ENCODE data around the gene EEF1AKMT1. TPM values are rescaled to one million over a fixed set of nuclear protein-coding genes. Genes with fewer than 3 reads are reported as not detected.
A peak's percentile ranks its signal among the peaks of the same experiment; 100 is the strongest.

Gene EEF1AKMT1
- total RNA-seq, 4 donors from 2014 or later, result 5.9 to 8.5 (median 8.0) TPM

DNA sequence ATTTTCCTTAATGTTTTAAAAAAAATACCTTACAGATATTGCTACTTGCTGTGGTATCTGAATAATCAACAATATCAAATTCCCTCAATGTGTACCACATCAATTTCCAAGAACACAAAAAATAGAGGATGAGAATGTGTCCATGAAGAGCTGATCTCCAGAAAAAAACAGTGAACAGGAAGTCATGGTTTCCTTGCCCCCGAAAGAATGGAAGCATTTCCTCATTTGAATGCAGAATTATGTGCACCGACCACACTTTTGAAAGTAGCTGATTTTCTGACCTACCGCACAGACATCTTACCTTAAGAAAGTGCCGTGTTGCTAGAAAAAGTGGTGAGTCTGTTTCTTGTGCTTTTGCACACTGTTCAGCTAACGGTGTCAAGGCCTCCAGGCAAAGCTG lies 13.4 kb upstream of the EEF1AKMT1 start:
- peaks cover 0 to 5% of the 10 kb centered on the region in 2 donors for H3K4me1 ChIP-seq
- intact Hi-C loops (cut with DNase I; ENCODE audit: low total_unique reads), result no loop called here
- H3K27ac ChIP-seq, result peak overlapping the region in 1 of 4 donors; percentile 36
- H3K27me3 ChIP-seq, result no peaks in the 10 kb centered on the region
- no peaks in the 10 kb centered on the region for H3K9me3 ChIP-seq
- H3K36me3 ChIP-seq, result peaks cover 0 to 44% of the 10 kb centered on the region in 2 donors
- H3K4me3 ChIP-seq, result no peak overlapping the region
- DNase-seq, result no peak
- in situ Hi-C loops (cut with MboI; ENCODE audit: low sequenced_read_pairs in 4 of 4), result no loop called here
- ATAC-seq, result no peak
- no peak for TF ChIP-seq POLR2A (IDR thresholded peaks at IDR 0.05)
- TF ChIP-seq, protein P1, sequence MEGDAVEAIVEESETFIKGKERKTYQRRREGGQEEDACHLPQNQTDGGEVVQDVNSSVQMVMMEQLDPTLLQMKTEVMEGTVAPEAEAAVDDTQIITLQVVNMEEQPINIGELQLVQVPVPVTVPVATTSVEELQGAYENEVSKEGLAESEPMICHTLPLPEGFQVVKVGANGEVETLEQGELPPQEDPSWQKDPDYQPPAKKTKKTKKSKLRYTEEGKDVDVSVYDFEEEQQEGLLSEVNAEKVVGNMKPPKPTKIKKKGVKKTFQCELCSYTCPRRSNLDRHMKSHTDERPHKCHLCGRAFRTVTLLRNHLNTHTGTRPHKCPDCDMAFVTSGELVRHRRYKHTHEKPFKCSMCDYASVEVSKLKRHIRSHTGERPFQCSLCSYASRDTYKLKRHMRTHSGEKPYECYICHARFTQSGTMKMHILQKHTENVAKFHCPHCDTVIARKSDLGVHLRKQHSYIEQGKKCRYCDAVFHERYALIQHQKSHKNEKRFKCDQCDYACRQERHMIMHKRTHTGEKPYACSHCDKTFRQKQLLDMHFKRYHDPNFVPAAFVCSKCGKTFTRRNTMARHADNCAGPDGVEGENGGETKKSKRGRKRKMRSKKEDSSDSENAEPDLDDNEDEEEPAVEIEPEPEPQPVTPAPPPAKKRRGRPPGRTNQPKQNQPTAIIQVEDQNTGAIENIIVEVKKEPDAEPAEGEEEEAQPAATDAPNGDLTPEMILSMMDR (IDR thresholded peaks at IDR 0.05 in 4 of 5, conservative IDR thresholded peaks at IDR 0.05 in 1 of 5), result no peak

DNA sequence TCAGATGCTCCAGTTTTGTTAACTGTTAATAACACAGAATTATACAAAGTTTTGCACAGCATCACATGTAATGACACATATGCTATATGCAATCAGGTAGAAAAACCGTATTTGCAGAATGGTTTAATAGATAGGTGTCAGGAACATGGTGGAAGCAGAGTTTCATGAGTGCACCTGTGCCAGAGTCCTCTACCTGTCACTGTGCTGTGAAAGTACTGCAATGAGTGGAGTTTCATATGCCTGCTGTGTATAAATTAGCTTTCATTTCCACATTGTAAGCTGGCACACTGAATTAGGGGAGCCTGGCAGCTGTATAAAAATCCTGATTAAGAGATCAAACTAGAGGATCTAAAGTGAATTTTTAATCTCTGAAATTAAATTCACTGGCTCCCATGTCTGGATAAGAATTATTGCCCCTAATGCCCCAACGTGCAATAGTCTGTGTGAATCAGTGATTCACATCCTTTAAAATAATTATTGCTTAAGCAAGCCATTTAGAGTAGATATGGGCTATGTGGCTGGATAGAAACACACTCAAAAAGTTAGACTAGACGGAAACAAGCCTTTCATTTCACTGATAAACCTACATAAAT lies 8.5 kb upstream of the EEF1AKMT1 start:
- Histone ChIP-seq H3K27me3 (no peaks in the 10 kb centered on the region), H3K9me3 (no peaks in the 10 kb centered on the region), H3K4me3 (no peak overlapping the region), H3K36me3 (peaks cover 0 to 41% of the 10 kb centered on the region in 2 donors), H3K27ac (no peak overlapping the region), H3K4me1 (no peaks in the 10 kb centered on the region)
- in situ Hi-C loops (cut with MboI; ENCODE audit: low sequenced_read_pairs in 4 of 4), result no loop called here
- no peak for ATAC-seq
- DNase-seq, result no peak
- TF ChIP-seq, protein P1 (IDR thresholded peaks at IDR 0.05 in 4 of 5, conservative IDR thresholded peaks at IDR 0.05 in 1 of 5), result no peak
- no peak for TF ChIP-seq POLR2A (IDR thresholded peaks at IDR 0.05)
- intact Hi-C loops (cut with DNase I; ENCODE audit: low total_unique reads), result no loop called here

DNA sequence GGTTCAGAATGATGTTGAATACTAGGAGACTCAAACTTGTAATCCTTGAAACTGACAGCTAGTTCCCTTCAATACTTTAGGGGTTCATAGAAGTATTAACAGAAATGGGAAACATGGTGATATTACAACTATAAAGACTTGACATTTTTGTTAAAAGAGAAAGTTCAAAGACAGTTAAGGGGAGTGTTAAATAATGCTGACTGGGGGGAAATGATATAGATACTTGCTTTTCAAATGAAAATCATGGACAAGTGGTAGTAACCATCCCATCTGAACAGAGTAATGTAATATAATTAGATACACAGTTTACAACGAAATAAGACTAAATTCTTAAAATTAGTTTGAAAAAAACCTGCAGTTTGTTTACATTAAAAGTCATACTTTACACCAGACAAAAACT lies 6.6 kb upstream of the EEF1AKMT1 start:
- intact Hi-C loops (cut with DNase I; ENCODE audit: low total_unique reads) (no loop called here), in situ Hi-C loops (cut with MboI; ENCODE audit: low sequenced_read_pairs in 4 of 4) (no loop called here)
- H3K27me3 ChIP-seq, result no peaks in the 10 kb centered on the region
- peaks cover 0 to 28% of the 10 kb centered on the region in 2 donors for H3K36me3 ChIP-seq
- no peaks in the 10 kb centered on the region for H3K9me3 ChIP-seq
- ATAC-seq (no peak), DNase-seq (no peak)
- no peak overlapping the region for H3K4me3 ChIP-seq
- TF ChIP-seq POLR2A (IDR thresholded peaks at IDR 0.05), result no peak
- TF ChIP-seq, protein P1 (IDR thresholded peaks at IDR 0.05 in 4 of 5, conservative IDR thresholded peaks at IDR 0.05 in 1 of 5), result no peak
- no peaks in the 10 kb centered on the region for H3K4me1 ChIP-seq
- peak overlapping the region in 2 of 4 donors; percentile 12 to 13 for H3K27ac ChIP-seq

DNA sequence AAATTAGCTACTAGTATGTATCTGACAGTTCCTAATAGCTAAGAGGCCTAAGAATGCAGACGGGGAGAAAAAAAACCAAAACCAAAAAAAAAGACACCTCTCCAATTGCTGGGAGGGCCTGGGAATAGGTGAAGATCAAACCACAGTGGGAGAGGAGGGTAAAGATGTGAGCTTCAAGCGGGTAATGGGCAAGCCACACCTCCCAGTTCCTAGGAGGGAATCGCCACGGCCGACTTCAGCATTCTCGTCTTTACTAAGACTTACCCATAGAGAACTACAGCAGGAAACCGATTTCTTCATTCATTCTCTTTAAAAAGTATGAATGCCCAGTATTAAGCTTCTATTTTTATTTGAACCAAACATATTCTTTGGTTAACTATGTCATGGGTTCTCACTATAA lies 5.6 kb upstream of the EEF1AKMT1 start:
- intact Hi-C loops (cut with DNase I; ENCODE audit: low total_unique reads) (loop anchor here (5.0 kb wide), 1 partner anchor 822 kb away; the partner anchor contains the start of gene ZMYM2), in situ Hi-C loops (cut with MboI; ENCODE audit: low sequenced_read_pairs in 4 of 4) (no loop called here)
- H3K36me3 ChIP-seq, result peaks cover 0 to 26% of the 10 kb centered on the region in 2 donors
- H3K27ac ChIP-seq, result peak overlapping the region in 1 of 4 donors; percentile 12
- H3K4me1 ChIP-seq, result no peaks in the 10 kb centered on the region
- TF ChIP-seq POLR2A (IDR thresholded peaks at IDR 0.05), result no peak
- TF ChIP-seq, protein P1 (IDR thresholded peaks at IDR 0.05 in 4 of 5, conservative IDR thresholded peaks at IDR 0.05 in 1 of 5), result no peak
- H3K9me3 ChIP-seq, result no peaks in the 10 kb centered on the region
- ATAC-seq, result no peak
- no peaks in the 10 kb centered on the region for H3K27me3 ChIP-seq
- H3K4me3 ChIP-seq, result no peak overlapping the region
- DNase-seq, result no peak
